Mesothelial cell of epicardium (in vitro differentiated cells): ENCODE data around the gene RYR3. TPM values are rescaled to one million over a fixed set of nuclear protein-coding genes. Genes with fewer than 3 reads are reported as not detected.

ENCODE experiments used
- DNase-seq, 2 experiments: peaks; one replicate each; pipeline ENCODE4 v3.0.0; 2021; ENCODE audit warnings: low spot score in 2 of 2; ENCODE audit not compliant: unreplicated experiment in 2 of 2
- H3K27ac Mint-ChIP-seq: 2 replicates; pipeline ENCODE4 v1.8.0; 2021; ENCODE audit warnings: mixed read lengths
- H3K27me3 Mint-ChIP-seq: 2 replicates; pipeline ENCODE4 v1.8.0; 2021; ENCODE audit warnings: low read depth, mixed read lengths
- H3K36me3 Mint-ChIP-seq: 2 replicates; pipeline ENCODE4 v1.8.0; 2021; ENCODE audit warnings: mixed read lengths
- H3K4me1 Mint-ChIP-seq: 2 replicates; pipeline ENCODE4 v1.8.0; 2021; ENCODE audit warnings: mixed read lengths
- H3K4me3 Mint-ChIP-seq: 2 replicates; pipeline ENCODE4 v1.8.0; 2021; ENCODE audit warnings: mild to moderate bottlenecking, moderate library complexity, mixed read lengths
- H3K9me3 Mint-ChIP-seq: 2 replicates; pipeline ENCODE4 v1.8.0; 2021; ENCODE audit warnings: mixed read lengths
- CTCF ChIP-seq: fragments of 200-600 bp; sonication (generic); IDR thresholded peaks from one replicate; pipeline ENCODE4 v1.5.0; 2021; ENCODE audit warnings: antibody characterized with exemption; ENCODE audit not compliant: unreplicated experiment
- total RNA-seq: library from RNA; stranded (reverse); gene quantifications from 3 replicates; pipeline ENCODE4 v1.2.1, GENCODE V29; 2021

Gene RYR3
- total RNA-seq, 1 donor from 2014 or later = 3.8 TPM

GRCh38 chr15:33768670-33769190 lies 458.0 kb downstream of the RYR3 start:
- no peak for DNase-seq
- no peak overlapping the region for H3K4me3 Mint-ChIP-seq
- TF ChIP-seq CTCF = no peak
- no peaks in the 10 kb centered on the region for H3K9me3 Mint-ChIP-seq
- no peaks in the 10 kb centered on the region for H3K4me1 Mint-ChIP-seq
- H3K27me3 Mint-ChIP-seq = no peaks in the 10 kb centered on the region
- H3K27ac Mint-ChIP-seq = no peak overlapping the region
- H3K36me3 Mint-ChIP-seq = no peaks in the 10 kb centered on the region

- H3K4me3 Mint-ChIP-seq = no peak overlapping the region
- no peak for DNase-seq
Measured at GRCh38 chr15:33773969-33774368, 463.2 kb downstream of the RYR3 start.

GRCh38 chr15:33778852-33779251 lies 468.1 kb downstream of the RYR3 start:
- H3K4me3 Mint-ChIP-seq = no peak overlapping the region
- H3K27ac Mint-ChIP-seq = peak overlapping the region; percentile 41
- peaks cover 16% of the 10 kb centered on the region for H3K4me1 Mint-ChIP-seq
- DNase-seq = no peak
- no peaks in the 10 kb centered on the region for H3K9me3 Mint-ChIP-seq
- TF ChIP-seq CTCF = no peak
- no peaks in the 10 kb centered on the region for H3K36me3 Mint-ChIP-seq
- no peaks in the 10 kb centered on the region for H3K27me3 Mint-ChIP-seq

More at GRCh38 chr15:33773969-33774368, 463.2 kb downstream of the RYR3 start:
- no peak for TF ChIP-seq CTCF
- Mint-ChIP-seq H3K9me3 (no peaks in the 10 kb centered on the region), H3K4me1 (peaks cover 10% of the 10 kb centered on the region), H3K36me3 (no peaks in the 10 kb centered on the region), H3K27ac (no peak overlapping the region), H3K27me3 (no peaks in the 10 kb centered on the region)

GRCh38 chr15:33780011-33780768 lies 469.4 kb downstream of the RYR3 start:
- Mint-ChIP-seq H3K4me3 (no peak overlapping the region), H3K9me3 (no peaks in the 10 kb centered on the region), H3K27ac (no peak overlapping the region), H3K36me3 (no peaks in the 10 kb centered on the region), H3K4me1 (peaks cover 16% of the 10 kb centered on the region), H3K27me3 (no peaks in the 10 kb centered on the region)
- no peak for TF ChIP-seq CTCF
- DNase-seq = no peak

GRCh38 chr15:33782966-33783365 lies 472.2 kb downstream of the RYR3 start:
- Mint-ChIP-seq H3K36me3 (no peaks in the 10 kb centered on the region), H3K27me3 (no peaks in the 10 kb centered on the region), H3K27ac (no peak overlapping the region), H3K9me3 (no peaks in the 10 kb centered on the region), H3K4me3 (no peak overlapping the region), H3K4me1 (peaks cover 16% of the 10 kb centered on the region)
- DNase-seq = no peak
- TF ChIP-seq CTCF = no peak
